HepG2 (cell line): Measurements from ENCODE around the gene ZNF367. TPM values are rescaled to one million over a fixed set of nuclear protein-coding genes. Genes with fewer than 3 reads are reported as not detected.
A peak's percentile ranks its signal among the peaks of the same experiment; 100 is the strongest.

Experiments
- BCLAF1 ChIP-seq: fragments of 450-650 bp; IDR thresholded peaks from 2 replicates; pipeline ENCODE4 v1.6.1; 2017; ENCODE audit warnings: mild to moderate bottlenecking
- CEBPG ChIP-seq: IDR thresholded peaks from 2 replicates; pipeline ENCODE4 v1.6.1; 2016
- CHD2 ChIP-seq: IDR thresholded peaks from 2 replicates; pipeline ENCODE4 v1.6.1; 2011; ENCODE audit warnings: low read depth, low read length, improper control_type of control experiment
- GABPB1 ChIP-seq: IDR thresholded peaks from 2 replicates; pipeline ENCODE4 v1.6.1; 2016; ENCODE audit warnings: mild to moderate bottlenecking, missing genetic modification reagents, moderate library complexity, missing compliant biosample characterization
- GTF2F1 ChIP-seq: fragments of 150-350 bp; IDR thresholded peaks from 2 replicates; pipeline ENCODE4 v1.6.1; 2014; ENCODE audit warnings: low read length
- GTF3A ChIP-seq: sonication (generic); formaldehyde crosslinking; conservative IDR thresholded peaks from 2 replicates; pipeline ENCODE4 v1.4.0; 2020; ENCODE audit warnings: mild to moderate bottlenecking, missing genetic modification reagents
- HES4 ChIP-seq: sonication (generic); formaldehyde crosslinking; IDR thresholded peaks from 2 replicates; pipeline ENCODE4 v1.9.0; 2021; ENCODE audit warnings: mild to moderate bottlenecking, missing genetic modification reagents, borderline replicate concordance
- KLF13 ChIP-seq: sonication (generic); formaldehyde crosslinking; IDR thresholded peaks from 2 replicates; pipeline ENCODE4 v1.4.0; 2020; ENCODE audit warnings: mild to moderate bottlenecking, missing genetic modification reagents
- KLF15 ChIP-seq: sonication (generic); formaldehyde crosslinking; IDR thresholded peaks from 2 replicates; pipeline ENCODE4 v1.8.1; 2023; ENCODE audit warnings: borderline replicate concordance, mild to moderate bottlenecking, inconsistent platforms, missing genetic modification reagents, mixed read lengths
- NCOA1 ChIP-seq: sonication (generic); formaldehyde crosslinking; IDR thresholded peaks from 2 replicates; pipeline ENCODE4 v1.9.0; 2021; ENCODE audit warnings: missing genetic modification reagents
- PAWR ChIP-seq: sonication (generic); formaldehyde crosslinking; IDR thresholded peaks from 2 replicates; pipeline ENCODE4 v1.4.0; 2020; ENCODE audit warnings: missing genetic modification reagents, mild to moderate bottlenecking, borderline replicate concordance
- ZNF17 ChIP-seq: sonication (generic); formaldehyde crosslinking; IDR thresholded peaks from 2 replicates; pipeline ENCODE4 v1.5.0; 2020; ENCODE audit warnings: mild to moderate bottlenecking, missing genetic modification reagents
- ZNF710 ChIP-seq: sonication (generic); formaldehyde crosslinking; IDR thresholded peaks from 2 replicates; pipeline ENCODE4 v1.5.0; 2020; ENCODE audit warnings: mild to moderate bottlenecking, missing genetic modification reagents, borderline replicate concordance
- ZNF772 ChIP-seq: sonication (generic); formaldehyde crosslinking; IDR thresholded peaks from 2 replicates; pipeline ENCODE4 v1.5.0; 2020; ENCODE audit warnings: mild to moderate bottlenecking, missing genetic modification reagents
- polyA plus RNA-seq, 8 experiments: library from polyadenylated mRNA; depleted of rRNA in 3 of 8; stranded (reverse) in 7 of 8; unstranded in 1 of 8; fragments of >200 nt; fragmentation: Illumina TruSeq in 4 of 8; extraction: Trizol in 4 of 8; gene quantifications; 2 replicates each; pipeline versions ENCODE4 v1.2.1 to v1.2.3, GENCODE V29; 2011 to 2016; ENCODE audit warnings: low read depth in 4 of 8, missing spikeins in 1 of 8, mixed read lengths in 1 of 8; ENCODE audit not compliant: insufficient read depth in 1 of 8
- total RNA-seq, 5 experiments: library from RNA; depleted of rRNA; stranded (reverse); fragments of >200 nt; fragmentation: Illumina TruSeq; extraction: Trizol; gene quantifications; 2 replicates each; pipeline ENCODE4 v1.2.3, GENCODE V29; 2016; ENCODE audit warnings: low read depth in 1 of 5
- TF ChIP-seq, protein P1 (sequence below): sonication (generic); formaldehyde crosslinking; IDR thresholded peaks from 2 replicates; pipeline ENCODE4 v1.4.0; 2020; ENCODE audit warnings: missing genetic modification reagents, mild to moderate bottlenecking, borderline replicate concordance
- TF ChIP-seq, protein P2 (sequence below): sonication (generic); formaldehyde crosslinking; IDR thresholded peaks from 2 replicates; pipeline ENCODE4 v1.4.0; 2020; ENCODE audit warnings: missing genetic modification reagents
- TF ChIP-seq, protein P3 (sequence below): sonication (generic); formaldehyde crosslinking; IDR thresholded peaks from 2 replicates; pipeline ENCODE4 v1.4.0; 2020; ENCODE audit warnings: missing genetic modification reagents
- TF ChIP-seq, protein P4 (sequence below): sonication (generic); formaldehyde crosslinking; IDR thresholded peaks from 2 replicates; pipeline ENCODE4 v1.5.0; 2020; ENCODE audit warnings: missing genetic modification reagents

ZNF367 gene
- total and polyA plus RNA-seq, 2 of the 13 experiments (the other 11 are each of a cell fraction or from before 2014, with no cell fraction given): 2.9 to 7.7 TPM

DNA sequence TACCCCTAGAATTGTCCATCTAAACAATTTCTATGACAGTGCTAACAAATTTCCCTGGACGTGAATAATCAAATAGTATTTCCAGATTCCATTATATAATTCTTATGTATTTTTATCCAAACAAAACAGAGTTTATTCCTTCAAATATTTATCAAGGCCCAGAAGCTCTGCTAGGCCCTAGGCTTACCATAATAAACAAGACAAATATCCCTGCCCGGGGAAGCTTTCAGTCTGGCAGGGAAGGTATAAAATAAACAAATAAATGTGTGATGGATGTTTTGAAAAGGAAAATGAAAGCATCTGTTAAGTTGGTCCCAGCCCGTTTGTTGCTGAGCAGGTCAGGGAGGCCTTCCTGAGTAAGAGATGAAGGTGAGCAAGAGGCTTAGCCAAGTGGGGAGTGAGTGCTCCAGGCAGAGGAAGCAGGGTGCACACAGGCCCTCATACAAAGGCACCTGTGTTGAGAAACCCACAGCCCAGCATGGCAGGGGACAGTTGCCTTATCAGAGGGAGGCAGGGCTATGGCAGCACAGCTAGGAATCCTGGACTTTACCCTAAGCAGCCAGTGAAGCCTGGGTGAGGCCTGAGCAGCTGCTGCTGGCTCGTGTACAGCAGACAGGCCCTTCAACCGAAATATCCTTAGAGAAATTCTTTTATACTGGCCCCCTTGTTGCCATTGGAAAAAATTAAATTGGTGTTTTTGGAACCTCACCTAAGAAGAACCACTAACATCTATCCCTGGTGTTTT is 27.0 kb downstream of the ZNF367 start (continued):
- TF ChIP-seq ZNF710 (peak; percentile 41; the same call in 1 of the 2 replicates), GABPB1 (CRISPR knock-in tag) (no peak), KLF13 (CRISPR knock-in tag) (no peak), GTF2F1 (no peak), PAWR (CRISPR knock-in tag) (no peak), GTF3A (no peak), ZNF772 (peak; percentile 85), ZNF17 (CRISPR knock-in tag) (no peak), CHD2 (0 out of 2 replicates have a peak, but pooled peaks have one; percentile 26), KLF15 (CRISPR knock-in tag) (no peak), NCOA1 (CRISPR knock-in tag) (no peak), CEBPG (CRISPR knock-in tag) (peak; percentile 89), BCLAF1 (no peak), HES4 (no peak)
- TF ChIP-seq, protein P1, sequence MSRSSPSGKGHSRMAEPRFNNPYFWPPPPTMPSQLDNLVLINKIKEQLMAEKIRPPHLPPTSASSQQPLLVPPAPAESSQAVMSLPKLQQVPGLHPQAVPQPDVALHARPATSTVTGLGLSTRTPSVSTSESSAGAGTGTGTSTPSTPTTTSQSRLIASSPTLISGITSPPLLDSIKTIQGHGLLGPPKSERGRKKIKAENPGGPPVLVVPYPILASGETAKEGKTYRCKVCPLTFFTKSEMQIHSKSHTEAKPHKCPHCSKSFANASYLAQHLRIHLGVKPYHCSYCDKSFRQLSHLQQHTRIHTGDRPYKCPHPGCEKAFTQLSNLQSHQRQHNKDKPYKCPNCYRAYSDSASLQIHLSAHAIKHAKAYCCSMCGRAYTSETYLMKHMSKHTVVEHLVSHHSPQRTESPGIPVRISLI: peak; percentile 49; the same call in 1 of the 2 replicates
- TF ChIP-seq, protein P2, sequence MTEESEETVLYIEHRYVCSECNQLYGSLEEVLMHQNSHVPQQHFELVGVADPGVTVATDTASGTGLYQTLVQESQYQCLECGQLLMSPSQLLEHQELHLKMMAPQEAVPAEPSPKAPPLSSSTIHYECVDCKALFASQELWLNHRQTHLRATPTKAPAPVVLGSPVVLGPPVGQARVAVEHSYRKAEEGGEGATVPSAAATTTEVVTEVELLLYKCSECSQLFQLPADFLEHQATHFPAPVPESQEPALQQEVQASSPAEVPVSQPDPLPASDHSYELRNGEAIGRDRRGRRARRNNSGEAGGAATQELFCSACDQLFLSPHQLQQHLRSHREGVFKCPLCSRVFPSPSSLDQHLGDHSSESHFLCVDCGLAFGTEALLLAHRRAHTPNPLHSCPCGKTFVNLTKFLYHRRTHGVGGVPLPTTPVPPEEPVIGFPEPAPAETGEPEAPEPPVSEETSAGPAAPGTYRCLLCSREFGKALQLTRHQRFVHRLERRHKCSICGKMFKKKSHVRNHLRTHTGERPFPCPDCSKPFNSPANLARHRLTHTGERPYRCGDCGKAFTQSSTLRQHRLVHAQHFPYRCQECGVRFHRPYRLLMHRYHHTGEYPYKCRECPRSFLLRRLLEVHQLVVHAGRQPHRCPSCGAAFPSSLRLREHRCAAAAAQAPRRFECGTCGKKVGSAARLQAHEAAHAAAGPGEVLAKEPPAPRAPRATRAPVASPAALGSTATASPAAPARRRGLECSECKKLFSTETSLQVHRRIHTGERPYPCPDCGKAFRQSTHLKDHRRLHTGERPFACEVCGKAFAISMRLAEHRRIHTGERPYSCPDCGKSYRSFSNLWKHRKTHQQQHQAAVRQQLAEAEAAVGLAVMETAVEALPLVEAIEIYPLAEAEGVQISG (CRISPR knock-in tag): peak; percentile 87
- TF ChIP-seq, protein P3, sequence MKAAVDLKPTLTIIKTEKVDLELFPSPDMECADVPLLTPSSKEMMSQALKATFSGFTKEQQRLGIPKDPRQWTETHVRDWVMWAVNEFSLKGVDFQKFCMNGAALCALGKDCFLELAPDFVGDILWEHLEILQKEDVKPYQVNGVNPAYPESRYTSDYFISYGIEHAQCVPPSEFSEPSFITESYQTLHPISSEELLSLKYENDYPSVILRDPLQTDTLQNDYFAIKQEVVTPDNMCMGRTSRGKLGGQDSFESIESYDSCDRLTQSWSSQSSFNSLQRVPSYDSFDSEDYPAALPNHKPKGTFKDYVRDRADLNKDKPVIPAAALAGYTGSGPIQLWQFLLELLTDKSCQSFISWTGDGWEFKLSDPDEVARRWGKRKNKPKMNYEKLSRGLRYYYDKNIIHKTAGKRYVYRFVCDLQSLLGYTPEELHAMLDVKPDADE: no peak
- TF ChIP-seq, protein P4, sequence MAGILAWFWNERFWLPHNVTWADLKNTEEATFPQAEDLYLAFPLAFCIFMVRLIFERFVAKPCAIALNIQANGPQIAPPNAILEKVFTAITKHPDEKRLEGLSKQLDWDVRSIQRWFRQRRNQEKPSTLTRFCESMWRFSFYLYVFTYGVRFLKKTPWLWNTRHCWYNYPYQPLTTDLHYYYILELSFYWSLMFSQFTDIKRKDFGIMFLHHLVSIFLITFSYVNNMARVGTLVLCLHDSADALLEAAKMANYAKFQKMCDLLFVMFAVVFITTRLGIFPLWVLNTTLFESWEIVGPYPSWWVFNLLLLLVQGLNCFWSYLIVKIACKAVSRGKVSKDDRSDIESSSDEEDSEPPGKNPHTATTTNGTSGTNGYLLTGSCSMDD (CRISPR knock-in tag): no peak
